H1 (cell line): Measurements from ENCODE around the gene IL6R. TPM values are rescaled to one million over a fixed set of nuclear protein-coding genes. Genes with fewer than 3 reads are reported as not detected.

Experiments used
- BACH1 ChIP-seq: IDR thresholded peaks from 2 replicates; pipeline ENCODE4 v1.6.1; 2012; ENCODE audit warnings: low read length, improper control_type of control experiment
- CHD7 ChIP-seq: fragments of 300-600 bp; sonication (generic); IDR thresholded peaks from 2 replicates; pipeline ENCODE4 v1.7.1; 2012; ENCODE audit warnings: low read length, moderate library complexity, mild to moderate bottlenecking, inconsistent platforms; ENCODE audit not compliant: insufficient replicate concordance
- CTBP2 ChIP-seq: IDR thresholded peaks from 2 replicates; pipeline ENCODE4 v1.7.0; 2011; ENCODE audit warnings: borderline replicate concordance, mild to moderate bottlenecking, moderate library complexity, mixed read lengths, low read length; ENCODE audit not compliant: insufficient read depth, insufficient read length
- CTCF ChIP-seq, 3 experiments: IDR thresholded peaks; 1 replicate in 2 of 3; 2 replicates in 1 of 3; pipeline versions ENCODE4 v1.5.1 to v1.6.1; 2011; ENCODE audit warnings: low read length in 3 of 3, mild to moderate bottlenecking in 3 of 3, inconsistent platforms in 2 of 3, low read depth in 1 of 3, moderate library complexity in 1 of 3; ENCODE audit not compliant: insufficient read depth in 1 of 3; ENCODE audit errors: control extremely low read depth in 1 of 3
- EP300 ChIP-seq, 2 experiments: IDR thresholded peaks; 1 replicate in 1 of 2; 2 replicates in 1 of 2; pipeline ENCODE4 v1.6.1; 2011 to 2012; ENCODE audit warnings: low read depth in 2 of 2, low read length in 2 of 2, mild to moderate bottlenecking in 2 of 2, borderline replicate concordance in 1 of 2, inconsistent platforms in 1 of 2, moderate library complexity in 1 of 2
- HDAC2 ChIP-seq, 2 experiments: fragments of 300-600 bp in 1 of 2; sonication (generic) in 1 of 2; IDR thresholded peaks; 2 replicates each; pipeline ENCODE4 v1.6.1; 2011 to 2012; ENCODE audit warnings: low read depth in 2 of 2, low read length in 2 of 2, mild to moderate bottlenecking in 2 of 2, moderate library complexity in 2 of 2, borderline replicate concordance in 1 of 2, inconsistent platforms in 1 of 2
- polyA plus RNA-seq, 7 experiments: library from polyadenylated mRNA; depleted of rRNA in 3 of 7; stranded (reverse) in 5 of 7; unstranded in 2 of 7; fragments of >200 nt in 5 of 7; fragments of 200-250 nt in 2 of 7; gene quantifications; 1 replicate in 5 of 7; 2 replicates in 1 of 7; 4 replicates in 1 of 7; pipeline versions ENCODE4 v1.2.1 to v1.2.3, GENCODE V29; 2011 to 2013; ENCODE audit warnings: missing spikeins in 2 of 7, mixed read lengths in 2 of 7
- total RNA-seq: library from RNA; stranded (reverse); fragmentation: NEBNext Ultra II Directional; extraction: Animal tissue kit (Norgen Biotek cat#: 25700); gene quantifications from 2 replicates; pipeline ENCODE4 v1.2.1, GENCODE V29; 2021

Gene IL6R
- total and polyA plus RNA-seq, 2 of the 8 experiments (the other 6 are each of a cell fraction or from before 2014, with no cell fraction given), result 2.3 to 3.0 TPM

GRCh38 chr1:154442006-154442740, 37.0 kb downstream of the IL6R start (continued):
- TF ChIP-seq CTCF (IDR thresholded peaks at IDR 0.05; ENCODE audit: control extremely low read depth in 1 of 3, insufficient read depth in 1 of 3, low read depth in 1 of 3, low read length in 3 of 3) (peak; percentile 65 to 78 (median 71)), EP300 (IDR thresholded peaks at IDR 0.05; ENCODE audit: borderline replicate concordance in 1 of 2, low read depth in 2 of 2, low read length in 2 of 2) (no peak), CHD7 (no peak), HDAC2 (IDR thresholded peaks at IDR 0.05; ENCODE audit: borderline replicate concordance in 1 of 2, low read depth in 2 of 2, low read length in 2 of 2) (0 out of 4 replicates have a peak, but pooled peaks of 1 of the 2 experiments have one; percentile 47), CTBP2 (no peak), BACH1 (peak; percentile 42; the same call in 1 of the 2 replicates)
- TF ChIP-seq, all 59 proteins: peak for 4
